ENCODE results near the gene GBX2. TPM values are rescaled to one million over a fixed set of nuclear protein-coding genes. Genes with fewer than 3 reads are reported as not detected.
A peak's percentile ranks its signal among the peaks of the same experiment; 100 is the strongest.

GBX2 gene
- total RNA-seq, 1 experiment from 2014 or later: 5.9 TPM

DNA sequence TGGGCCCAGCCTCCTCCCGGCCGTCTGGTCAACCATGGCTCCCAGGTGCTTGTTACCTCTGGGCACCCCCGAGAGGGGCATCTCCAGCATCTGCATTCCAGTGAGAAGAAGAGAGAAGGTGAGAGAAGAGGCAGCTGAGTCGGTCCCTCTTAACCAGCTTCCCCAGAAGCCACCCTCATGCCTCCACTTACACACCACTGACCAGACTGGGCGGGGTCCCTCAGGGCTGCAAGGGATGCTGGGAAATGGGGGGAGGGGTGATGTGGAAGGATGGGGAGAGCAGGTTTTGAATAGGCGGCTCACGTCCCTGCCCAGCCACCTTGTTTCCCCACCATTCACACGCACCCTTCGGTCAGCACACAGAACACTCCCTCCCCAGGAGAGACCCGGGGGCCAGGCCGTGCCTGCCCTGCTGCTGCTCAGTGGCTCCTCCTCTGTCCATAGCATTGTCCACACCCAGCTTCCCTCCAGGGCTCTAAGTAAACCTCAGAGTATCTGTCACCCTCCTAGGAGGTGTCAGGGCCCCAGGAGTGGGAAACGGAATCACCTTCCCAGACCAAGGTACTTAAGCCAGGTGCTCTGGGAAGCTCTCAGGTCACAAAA is 34.7 kb downstream of the GBX2 start:
- H3K36me3 ChIP-seq (ENCODE audit: control insufficient read depth in 1 of 2, insufficient read depth in 2 of 2, low read length in 2 of 2): no peaks in the 10 kb centered on the region
- no peaks in the 10 kb centered on the region for H3K79me2 ChIP-seq (ENCODE audit: insufficient read depth, low read length)
- no peaks in the 10 kb centered on the region for H3K27me3 ChIP-seq (ENCODE audit: insufficient read depth, low read length)
- ATAC-seq (peak; percentile 82), DNase-seq (ENCODE audit: low read depth, low spot score) (no peak)
- CTCF ChIA-PET: no interaction called here
- H4K20me1 ChIP-seq (ENCODE audit: insufficient read depth): no peaks in the 10 kb centered on the region
- H3K4me2 ChIP-seq (ENCODE audit: low read length): no peak overlapping the region
- no peak overlapping the region for H3K4me3 ChIP-seq (replicated peaks in 1 of 2; ENCODE audit: low read depth in 1 of 2, low read length in 2 of 2)
- RAD21 ChIA-PET (ENCODE audit: low non-redundant PET in 1 of 2, low total read pairs in 2 of 2, uncharacterized antibody in 2 of 2, unreplicated experiment in 2 of 2): no interaction called here
- H3K27ac ChIP-seq (ENCODE audit: low read depth, low read length): no peak overlapping the region
- TF ChIP-seq, protein P1, sequence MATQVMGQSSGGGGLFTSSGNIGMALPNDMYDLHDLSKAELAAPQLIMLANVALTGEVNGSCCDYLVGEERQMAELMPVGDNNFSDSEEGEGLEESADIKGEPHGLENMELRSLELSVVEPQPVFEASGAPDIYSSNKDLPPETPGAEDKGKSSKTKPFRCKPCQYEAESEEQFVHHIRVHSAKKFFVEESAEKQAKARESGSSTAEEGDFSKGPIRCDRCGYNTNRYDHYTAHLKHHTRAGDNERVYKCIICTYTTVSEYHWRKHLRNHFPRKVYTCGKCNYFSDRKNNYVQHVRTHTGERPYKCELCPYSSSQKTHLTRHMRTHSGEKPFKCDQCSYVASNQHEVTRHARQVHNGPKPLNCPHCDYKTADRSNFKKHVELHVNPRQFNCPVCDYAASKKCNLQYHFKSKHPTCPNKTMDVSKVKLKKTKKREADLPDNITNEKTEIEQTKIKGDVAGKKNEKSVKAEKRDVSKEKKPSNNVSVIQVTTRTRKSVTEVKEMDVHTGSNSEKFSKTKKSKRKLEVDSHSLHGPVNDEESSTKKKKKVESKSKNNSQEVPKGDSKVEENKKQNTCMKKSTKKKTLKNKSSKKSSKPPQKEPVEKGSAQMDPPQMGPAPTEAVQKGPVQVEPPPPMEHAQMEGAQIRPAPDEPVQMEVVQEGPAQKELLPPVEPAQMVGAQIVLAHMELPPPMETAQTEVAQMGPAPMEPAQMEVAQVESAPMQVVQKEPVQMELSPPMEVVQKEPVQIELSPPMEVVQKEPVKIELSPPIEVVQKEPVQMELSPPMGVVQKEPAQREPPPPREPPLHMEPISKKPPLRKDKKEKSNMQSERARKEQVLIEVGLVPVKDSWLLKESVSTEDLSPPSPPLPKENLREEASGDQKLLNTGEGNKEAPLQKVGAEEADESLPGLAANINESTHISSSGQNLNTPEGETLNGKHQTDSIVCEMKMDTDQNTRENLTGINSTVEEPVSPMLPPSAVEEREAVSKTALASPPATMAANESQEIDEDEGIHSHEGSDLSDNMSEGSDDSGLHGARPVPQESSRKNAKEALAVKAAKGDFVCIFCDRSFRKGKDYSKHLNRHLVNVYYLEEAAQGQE (IDR thresholded peaks at IDR 0.05; ENCODE audit: low read depth): no peak
- TF ChIP-seq, protein P2, sequence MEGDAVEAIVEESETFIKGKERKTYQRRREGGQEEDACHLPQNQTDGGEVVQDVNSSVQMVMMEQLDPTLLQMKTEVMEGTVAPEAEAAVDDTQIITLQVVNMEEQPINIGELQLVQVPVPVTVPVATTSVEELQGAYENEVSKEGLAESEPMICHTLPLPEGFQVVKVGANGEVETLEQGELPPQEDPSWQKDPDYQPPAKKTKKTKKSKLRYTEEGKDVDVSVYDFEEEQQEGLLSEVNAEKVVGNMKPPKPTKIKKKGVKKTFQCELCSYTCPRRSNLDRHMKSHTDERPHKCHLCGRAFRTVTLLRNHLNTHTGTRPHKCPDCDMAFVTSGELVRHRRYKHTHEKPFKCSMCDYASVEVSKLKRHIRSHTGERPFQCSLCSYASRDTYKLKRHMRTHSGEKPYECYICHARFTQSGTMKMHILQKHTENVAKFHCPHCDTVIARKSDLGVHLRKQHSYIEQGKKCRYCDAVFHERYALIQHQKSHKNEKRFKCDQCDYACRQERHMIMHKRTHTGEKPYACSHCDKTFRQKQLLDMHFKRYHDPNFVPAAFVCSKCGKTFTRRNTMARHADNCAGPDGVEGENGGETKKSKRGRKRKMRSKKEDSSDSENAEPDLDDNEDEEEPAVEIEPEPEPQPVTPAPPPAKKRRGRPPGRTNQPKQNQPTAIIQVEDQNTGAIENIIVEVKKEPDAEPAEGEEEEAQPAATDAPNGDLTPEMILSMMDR (IDR thresholded peaks at IDR 0.05 in 2 of 3, conservative IDR thresholded peaks at IDR 0.05 in 1 of 3; ENCODE audit: borderline replicate concordance in 1 of 3, insufficient read depth in 1 of 3, low read depth in 2 of 3, low read length in 2 of 3): peak in 2 of 3 experiments; percentile 29 to 33; a peak in 3 of 6 replicates
- TF ChIP-seq ELF1 (IDR thresholded peaks at IDR 0.05; ENCODE audit: borderline replicate concordance, low read depth): no peak
- TF ChIP-seq, protein P3, sequence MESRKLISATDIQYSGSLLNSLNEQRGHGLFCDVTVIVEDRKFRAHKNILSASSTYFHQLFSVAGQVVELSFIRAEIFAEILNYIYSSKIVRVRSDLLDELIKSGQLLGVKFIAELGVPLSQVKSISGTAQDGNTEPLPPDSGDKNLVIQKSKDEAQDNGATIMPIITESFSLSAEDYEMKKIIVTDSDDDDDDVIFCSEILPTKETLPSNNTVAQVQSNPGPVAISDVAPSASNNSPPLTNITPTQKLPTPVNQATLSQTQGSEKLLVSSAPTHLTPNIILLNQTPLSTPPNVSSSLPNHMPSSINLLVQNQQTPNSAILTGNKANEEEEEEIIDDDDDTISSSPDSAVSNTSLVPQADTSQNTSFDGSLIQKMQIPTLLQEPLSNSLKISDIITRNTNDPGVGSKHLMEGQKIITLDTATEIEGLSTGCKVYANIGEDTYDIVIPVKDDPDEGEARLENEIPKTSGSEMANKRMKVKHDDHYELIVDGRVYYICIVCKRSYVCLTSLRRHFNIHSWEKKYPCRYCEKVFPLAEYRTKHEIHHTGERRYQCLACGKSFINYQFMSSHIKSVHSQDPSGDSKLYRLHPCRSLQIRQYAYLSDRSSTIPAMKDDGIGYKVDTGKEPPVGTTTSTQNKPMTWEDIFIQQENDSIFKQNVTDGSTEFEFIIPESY (IDR thresholded peaks at IDR 0.05; ENCODE audit: extremely low read depth, insufficient replicate concordance, low read length): no peak
- TF ChIP-seq, protein P4, sequence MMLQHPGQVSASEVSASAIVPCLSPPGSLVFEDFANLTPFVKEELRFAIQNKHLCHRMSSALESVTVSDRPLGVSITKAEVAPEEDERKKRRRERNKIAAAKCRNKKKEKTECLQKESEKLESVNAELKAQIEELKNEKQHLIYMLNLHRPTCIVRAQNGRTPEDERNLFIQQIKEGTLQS (IDR thresholded peaks at IDR 0.05): no peak
- TF ChIP-seq SP1 (IDR thresholded peaks at IDR 0.05; ENCODE audit: low read depth): no peak
- BruUV-seq (replicated peaks): no TSS peak
- H2AFZ ChIP-seq (ENCODE audit: low read depth, low read length, poor library complexity, severe bottlenecking): no peak overlapping the region
- no peaks in the 10 kb centered on the region for H3K4me1 ChIP-seq (ENCODE audit: control insufficient read depth in 1 of 2, insufficient read depth in 2 of 2, low read length in 2 of 2)
- intact Hi-C loops (cut with micrococcal nuclease): no loop called here
- H3K9me3 ChIP-seq (ENCODE audit: control insufficient read depth in 1 of 2, insufficient read depth in 1 of 2, low read depth in 1 of 2, low read length in 2 of 2): no peaks in the 10 kb centered on the region
- H3K9me2 ChIP-seq (ENCODE audit: insufficient read depth): no peaks in the 10 kb centered on the region
- POLR2A ChIA-PET: no interaction called here
- H3K9ac ChIP-seq (ENCODE audit: low read length): no peak overlapping the region
